GM18873 (cell line): Measurements from ENCODE around the gene SLC6A7.
A peak's percentile ranks its signal among the peaks of the same experiment; 100 is the strongest.
"Not testable (repeated sequence)": the region's sequence is repeated elsewhere in the genome, so short reads cannot be mapped to it uniquely, and the experiment has no call there.

Experiments
- ATAC-seq: cut with Tn5 transposase; IDR thresholded peaks from one replicate; pipeline ENCODE4 v1.9.1; 2021; ENCODE audit warnings: mild to moderate bottlenecking, moderate library complexity, moderate number of reproducible peaks; ENCODE audit not compliant: unreplicated experiment, low FRiP score

SLC6A7 gene

DNA sequence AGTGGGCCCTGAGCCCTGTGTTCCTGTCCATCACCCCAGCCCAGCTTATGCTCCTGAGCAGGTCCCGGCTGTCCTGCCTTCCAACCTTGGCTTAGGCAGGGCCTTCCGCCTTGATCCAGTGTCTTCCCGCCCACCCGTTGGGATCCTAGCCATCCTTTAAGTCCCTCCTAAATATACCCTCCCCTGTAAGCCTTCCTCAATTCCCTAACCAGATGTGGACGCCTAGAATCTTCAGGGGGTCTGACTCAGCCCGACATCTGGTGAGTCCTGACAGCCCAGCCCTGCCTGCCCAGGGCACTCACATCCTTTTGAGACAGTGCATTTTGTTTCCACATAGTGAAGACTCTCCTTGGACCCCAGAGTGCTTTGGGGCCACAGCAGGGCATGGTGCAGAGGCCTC is 23.7 kb downstream of the SLC6A7 start:
- ATAC-seq, result no peak

DNA sequence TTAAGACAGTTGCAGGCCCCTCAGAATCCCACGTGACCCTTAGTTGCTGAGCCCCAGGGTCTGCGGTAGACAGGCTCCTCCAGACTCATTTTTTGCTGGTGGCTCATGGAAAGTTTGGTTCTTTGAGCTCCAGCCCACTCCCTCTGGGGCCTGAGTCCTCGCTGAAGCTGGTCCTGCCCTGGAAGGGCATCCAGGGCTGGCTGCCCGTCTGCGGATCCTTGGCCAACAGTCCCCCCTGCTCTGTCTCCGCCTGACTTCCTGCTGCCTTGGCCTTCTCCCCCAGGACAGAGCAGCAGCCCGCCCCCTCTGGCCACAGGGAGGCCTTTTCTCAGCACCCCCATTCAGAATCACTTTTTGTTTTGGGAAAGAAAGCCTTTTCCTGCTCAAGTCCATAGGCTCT is 24.4 kb downstream of the SLC6A7 start:
- no peak for ATAC-seq

DNA sequence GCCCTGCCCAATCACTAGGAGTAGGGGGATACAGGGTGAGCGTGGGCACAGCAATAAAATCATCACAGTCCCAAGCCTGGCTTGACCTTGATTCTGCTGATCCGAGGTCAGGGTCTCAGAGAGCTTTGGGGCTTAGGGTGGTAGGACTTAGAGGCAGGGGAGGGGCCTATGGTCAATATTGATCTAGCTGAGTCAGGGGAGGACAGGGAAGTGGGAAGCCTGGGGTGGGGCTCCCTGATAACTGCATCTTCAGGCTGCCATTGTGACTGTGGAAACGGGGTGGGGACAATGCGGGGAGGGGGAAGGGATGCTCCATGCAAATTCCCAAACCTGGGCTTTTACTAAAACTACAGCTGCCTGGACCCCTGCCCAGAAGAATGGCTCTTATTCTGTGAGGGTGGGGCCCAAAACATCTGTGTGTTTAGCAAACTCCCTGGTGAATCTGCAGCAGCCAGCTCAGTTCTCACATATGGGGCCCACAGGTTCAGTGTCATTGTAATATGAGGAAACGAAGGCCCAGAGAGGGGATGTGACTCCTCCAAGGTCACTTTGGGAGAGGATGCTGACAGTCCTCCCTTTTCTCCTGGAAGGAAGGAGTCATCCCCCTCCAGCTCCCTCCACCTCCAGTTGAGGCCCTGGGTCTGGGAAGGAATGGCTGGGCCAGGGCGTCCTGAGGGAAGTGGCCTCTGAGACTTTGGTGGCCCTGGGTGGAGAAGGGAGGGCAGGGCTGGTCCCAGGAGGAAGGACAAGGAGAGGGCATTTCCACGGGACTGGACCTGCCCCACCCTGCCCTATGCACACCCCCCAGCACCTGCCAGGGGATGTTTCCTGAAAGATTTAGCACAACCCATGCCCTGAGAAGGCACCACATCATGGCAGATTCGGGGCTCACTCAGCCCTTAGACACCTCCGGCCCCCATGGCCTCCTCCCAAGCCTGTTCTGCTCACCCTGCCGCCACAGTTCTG is 26.4 kb downstream of the SLC6A7 start:
- no peak for ATAC-seq

DNA sequence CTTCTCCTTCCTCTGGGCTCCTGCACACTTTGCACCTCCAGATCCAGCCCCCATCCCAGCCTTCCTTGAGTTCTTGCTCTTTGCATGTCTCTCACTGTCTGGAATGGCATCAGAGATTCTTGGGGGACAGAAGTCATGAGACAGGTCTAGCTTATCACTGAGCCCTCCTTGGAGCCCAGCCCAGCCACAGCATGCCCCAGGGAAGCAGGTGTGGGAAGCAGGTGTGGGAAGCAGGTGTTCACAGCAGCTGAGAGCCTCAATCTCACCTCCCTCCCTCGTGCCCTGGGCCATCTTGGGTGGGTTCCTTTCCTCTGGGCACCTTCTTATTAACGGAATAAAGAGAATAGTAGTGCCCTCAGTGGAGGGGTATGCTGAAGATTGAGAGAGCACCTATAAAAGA is 27.2 kb downstream of the SLC6A7 start:
- no peak for ATAC-seq

DNA sequence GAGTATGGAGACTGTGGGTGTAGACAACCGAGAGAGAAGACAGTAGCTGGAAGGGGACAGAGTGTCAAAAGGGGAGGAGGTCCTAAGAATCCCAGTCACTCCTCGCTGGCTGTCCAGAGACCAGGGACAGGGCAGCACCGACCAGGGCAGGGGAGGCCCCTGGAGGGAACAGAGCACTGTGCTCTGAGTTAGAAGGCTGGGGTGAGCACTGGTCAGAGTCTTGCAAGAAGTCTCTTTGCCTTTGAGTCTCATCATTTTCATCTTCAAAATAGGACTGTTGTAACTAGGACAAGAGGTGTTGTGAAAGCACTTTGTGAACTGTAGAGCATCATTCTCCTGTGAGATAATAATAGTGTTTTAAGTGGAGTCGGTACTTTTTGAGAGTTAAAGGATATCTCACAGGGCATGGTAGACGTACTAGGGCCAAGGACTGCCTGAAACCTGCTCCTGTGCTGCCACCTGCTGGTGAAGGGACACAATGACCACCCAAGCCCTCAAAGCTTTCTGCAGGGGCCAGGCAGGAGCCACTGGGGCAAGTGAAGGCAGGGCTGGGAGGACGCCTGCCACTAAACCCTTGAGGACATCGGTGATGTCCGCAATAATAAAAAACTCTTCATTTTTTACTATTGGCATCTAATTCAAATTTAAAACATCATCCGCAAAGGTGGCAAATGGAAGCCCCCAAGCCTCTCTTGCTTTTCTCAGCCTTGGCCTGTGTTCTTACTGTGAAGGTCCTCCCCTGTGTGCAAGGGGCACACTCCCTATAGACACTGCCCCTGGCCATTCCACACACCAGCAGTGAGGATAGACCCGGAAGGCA is 28.2 kb downstream of the SLC6A7 start:
- peak; percentile 56 for ATAC-seq

GRCh38 chr5:150218693-150219035 is 28.8 kb downstream of the SLC6A7 start:
- ATAC-seq, result no peak

GRCh38 chr5:150219142-150219541 is 29.3 kb downstream of the SLC6A7 start:
- ATAC-seq, result no peak

DNA sequence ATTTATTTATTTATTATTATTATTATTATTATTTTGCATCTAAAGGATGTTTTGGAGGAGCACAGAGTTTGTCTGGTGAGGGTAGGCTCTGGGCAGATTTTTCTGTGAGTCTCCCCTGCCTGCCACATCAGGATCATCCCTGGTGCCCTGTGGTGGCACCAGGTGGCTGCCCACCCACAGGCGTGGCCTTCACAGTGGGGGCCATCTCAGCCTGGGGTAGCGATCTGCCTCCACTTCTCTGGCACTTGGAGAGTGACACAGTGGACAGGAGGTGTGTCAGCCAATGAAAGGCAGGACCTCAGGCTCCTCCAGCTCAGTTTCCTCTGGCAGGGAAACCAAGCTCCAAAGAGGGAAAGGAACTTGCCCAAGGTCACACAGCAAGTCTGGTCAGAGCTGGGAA is 30.0 kb downstream of the SLC6A7 start:
- ATAC-seq, result no peak

DNA sequence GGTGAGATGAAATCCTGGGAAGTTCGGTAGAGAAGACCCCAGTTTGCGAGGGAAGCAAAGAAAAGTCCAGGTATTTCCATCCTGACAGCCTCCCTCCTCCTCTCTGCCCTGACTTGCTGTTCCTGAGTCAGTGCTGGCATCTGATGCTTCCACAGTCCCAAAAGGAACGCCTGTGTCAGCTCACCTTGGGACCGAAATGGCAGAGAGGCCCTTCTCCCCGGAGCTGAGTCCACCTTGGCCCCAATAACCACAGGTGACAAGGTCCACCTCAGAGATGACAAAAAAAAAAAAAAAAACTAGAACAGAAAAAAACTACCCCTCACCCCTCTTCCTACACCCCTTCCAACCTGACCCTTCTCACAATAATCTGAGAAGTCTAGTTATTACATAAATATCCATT is 31.6 kb downstream of the SLC6A7 start:
- no peak for ATAC-seq

- no peak for ATAC-seq
These were observed 33.0 kb downstream of the SLC6A7 start for GRCh38 chr5:150222906-150223305.

DNA sequence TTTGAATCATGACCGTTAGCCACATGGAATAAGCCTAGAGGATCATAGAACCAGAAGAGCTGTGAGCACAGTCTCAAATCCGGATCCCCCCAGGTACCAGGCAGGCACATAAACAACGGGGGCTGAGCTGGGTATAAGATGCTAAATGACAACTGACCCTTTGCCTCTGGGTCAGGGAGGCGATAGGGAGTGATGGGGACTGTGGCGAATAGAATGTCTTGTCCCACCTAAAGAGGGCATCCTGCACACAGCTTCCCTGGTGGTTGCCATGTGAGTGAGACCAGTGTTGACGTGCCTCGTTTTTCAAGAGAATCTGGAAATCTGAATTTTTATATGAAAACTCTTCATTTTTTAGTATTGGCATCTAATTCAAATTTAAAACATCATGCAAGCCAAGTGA is 33.6 kb downstream of the SLC6A7 start:
- no peak for ATAC-seq

DNA sequence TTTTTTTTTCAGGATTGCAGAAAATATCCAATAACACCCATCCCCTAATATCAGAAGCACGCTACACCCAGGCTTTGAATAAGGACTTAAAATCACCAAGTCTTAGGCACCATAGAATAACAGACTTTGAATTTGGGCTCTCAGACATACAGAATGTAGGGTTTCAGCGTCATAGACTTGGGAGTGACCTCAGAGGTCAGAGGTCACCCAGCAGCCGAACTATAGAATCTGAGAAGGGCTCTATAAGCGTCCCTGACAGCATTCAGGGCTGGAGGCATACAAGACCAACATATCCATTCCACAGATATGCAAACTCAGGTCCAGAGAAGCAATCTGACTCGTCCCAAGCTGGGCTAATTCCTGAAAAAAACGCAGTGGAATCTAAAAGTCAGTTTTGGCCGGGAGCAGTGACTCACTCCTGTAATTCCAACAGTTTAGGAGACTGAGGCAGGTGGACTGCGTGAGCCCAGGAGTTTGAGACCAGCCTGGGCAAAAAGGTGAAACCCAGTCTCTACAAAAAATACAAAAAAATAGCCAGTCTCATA is 34.7 kb downstream of the SLC6A7 start:
- no peak for ATAC-seq

DNA sequence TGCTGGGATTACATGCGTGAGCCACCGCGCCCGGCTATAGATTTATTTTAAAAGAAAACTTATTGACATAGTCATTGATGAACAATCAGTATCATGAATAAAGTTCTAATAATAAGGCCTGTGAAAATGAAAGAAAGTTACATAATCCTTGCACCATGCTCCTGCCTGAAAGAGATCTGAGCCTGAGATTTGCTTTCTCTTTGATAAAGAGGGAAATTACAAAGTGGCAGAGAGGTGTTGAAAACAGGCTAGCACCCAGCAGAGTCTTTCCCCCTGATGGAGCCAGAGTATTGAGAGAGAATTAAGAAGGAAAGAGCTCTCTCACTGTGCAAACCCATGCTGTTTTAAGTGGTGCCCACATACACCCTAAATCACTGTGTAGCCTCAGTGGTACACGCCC is 37.2 kb downstream of the SLC6A7 start:
- ATAC-seq, result no peak

- no peak for ATAC-seq
These were observed 37.9 kb downstream of the SLC6A7 start for GRCh38 chr5:150227606-150228273.

DNA sequence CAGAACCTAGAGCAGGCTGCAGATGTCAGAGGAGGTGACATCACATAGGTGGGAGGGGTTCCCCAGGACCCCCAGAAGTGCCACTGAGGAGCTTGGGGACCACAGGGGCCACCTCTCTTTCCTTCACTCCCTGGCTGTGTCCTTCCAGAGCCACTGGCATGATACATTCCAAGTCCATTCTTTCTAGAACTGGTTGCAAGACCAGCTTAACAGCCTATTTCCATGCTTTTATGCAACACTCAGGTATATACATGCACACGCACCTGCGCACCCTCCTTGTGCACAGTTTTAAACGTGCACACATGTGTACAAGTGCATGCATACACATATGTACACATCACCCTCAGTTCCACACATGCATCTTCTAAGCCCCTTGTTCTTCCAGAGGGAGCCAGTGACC is 39.7 kb downstream of the SLC6A7 start:
- ATAC-seq, result no peak

GRCh38 chr5:150230842-150231241 is 41.0 kb downstream of the SLC6A7 start:
- no peak for ATAC-seq

DNA sequence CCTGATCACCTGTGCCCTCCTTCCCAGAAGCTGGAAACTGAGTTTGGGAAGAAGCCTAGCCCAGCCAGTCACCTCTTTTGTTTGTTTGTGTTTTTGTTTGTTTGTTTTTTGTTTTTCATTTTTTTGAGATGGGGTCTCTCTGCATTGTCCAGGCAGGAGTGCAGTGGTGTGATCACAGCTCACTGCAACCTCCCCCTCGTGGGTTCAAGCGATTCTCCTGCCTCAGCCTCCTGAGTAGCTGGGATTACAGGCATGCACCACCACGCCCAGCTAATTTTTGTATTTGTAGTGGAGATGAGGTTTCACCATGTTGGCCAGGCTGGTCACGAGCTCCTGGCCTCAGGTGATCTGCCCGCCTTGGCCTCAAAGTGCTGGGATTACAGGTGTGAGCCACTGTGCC is 43.8 kb downstream of the SLC6A7 start:
- ATAC-seq, result not testable (repeated sequence)

DNA sequence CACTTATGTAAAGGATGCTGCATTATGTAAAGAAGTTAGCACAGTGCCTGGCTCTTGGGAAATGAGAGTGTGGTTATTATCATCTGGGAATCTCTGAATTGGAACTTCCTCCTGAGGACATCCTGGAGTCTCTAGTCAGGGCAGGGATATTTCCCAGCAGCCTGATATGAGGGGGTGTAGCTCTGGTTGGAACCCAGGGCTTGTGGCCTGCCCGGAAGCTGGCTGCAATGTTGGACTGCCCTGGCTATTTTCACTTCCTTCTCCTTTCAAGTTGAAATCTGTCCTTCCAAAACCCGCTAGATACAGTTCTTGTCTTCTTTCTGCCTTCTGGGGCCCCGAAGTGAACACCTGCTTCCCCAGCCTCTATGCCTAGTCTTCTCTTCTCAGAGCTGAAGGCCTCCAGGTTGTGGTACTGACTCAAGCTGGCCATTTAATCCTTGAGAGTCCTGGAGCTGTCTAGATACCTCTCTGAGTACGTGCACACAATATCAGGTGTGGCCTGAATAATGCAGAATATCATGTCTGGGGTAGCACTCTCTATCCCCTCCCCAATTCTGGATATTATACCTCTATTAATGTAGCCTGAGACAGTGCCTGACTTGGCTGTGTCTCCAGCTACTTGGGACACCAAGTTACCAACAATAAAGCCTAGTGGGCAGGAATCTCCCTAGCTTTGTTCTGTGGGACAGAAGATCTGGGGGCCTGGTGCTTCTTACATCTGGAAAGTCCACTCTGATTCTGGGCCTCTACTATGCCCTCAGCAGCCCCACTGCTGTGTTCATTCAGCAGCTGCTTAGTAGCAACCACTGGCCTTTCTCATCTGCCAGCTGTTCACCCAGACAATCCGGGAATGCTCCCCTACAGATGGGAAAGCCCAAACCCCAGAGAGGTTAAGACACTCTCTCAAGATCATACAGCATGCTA is 45.0 kb downstream of the SLC6A7 start:
- no peak for ATAC-seq

GRCh38 chr5:150235500-150235854 is 45.6 kb downstream of the SLC6A7 start:
- no peak for ATAC-seq

- no peak for ATAC-seq
These were observed 46.5 kb downstream of the SLC6A7 start for GRCh38 chr5:150236313-150236712.
